Upper lobe of right lung (tissue), 1 donor: ENCODE results near the gene SYT13. TPM values are rescaled to one million over a fixed set of nuclear protein-coding genes. Genes with fewer than 3 reads are reported as not detected.

Source experiments
- ATAC-seq: fragments of 200-7000 bp; cut with Tn5 transposase; one replicate; pipeline ENCODE4 v1.9.1; 2020; ENCODE audit warnings: mild to moderate bottlenecking, moderate library complexity
- DNase-seq: peaks from one replicate; pipeline ENCODE4 v3.0.0-alpha.2; 2020
- H3K27ac ChIP-seq: fragments of 200-600 bp; one replicate; pipeline ENCODE4 v1.8.0; 2022
- H3K27me3 ChIP-seq: fragments of 200-600 bp; one replicate; pipeline ENCODE4 v1.8.0; 2022; ENCODE audit warnings: mild to moderate bottlenecking
- H3K36me3 ChIP-seq: fragments of 200-600 bp; one replicate; pipeline ENCODE4 v1.8.0; 2022
- H3K4me1 ChIP-seq: fragments of 200-600 bp; one replicate; pipeline ENCODE4 v1.8.0; 2022
- H3K4me3 ChIP-seq: fragments of 200-600 bp; one replicate; pipeline ENCODE4 v1.8.0; 2022; ENCODE audit warnings: mild to moderate bottlenecking
- H3K9me3 ChIP-seq: fragments of 200-600 bp; one replicate; pipeline ENCODE4 v1.8.0; 2022
- intact Hi-C: fragments of 100-400 bp; cut with DNase I; formaldehyde crosslinking; loops from one replicate; pipeline ENCODE4 v1.11.0; 2022
- total RNA-seq: library from RNA; stranded (reverse); fragmentation: NEBNext Ultra II Directional; extraction: Animal tissue kit (Norgen Biotek cat#: 25700); gene quantifications from one replicate; pipeline ENCODE4 v1.2.1, GENCODE V29; 2021
- TF ChIP-seq, protein P1 (sequence below): fragments of 200-600 bp; IDR thresholded peaks from one replicate; pipeline ENCODE4 v1.8.0; 2022; ENCODE audit warnings: antibody characterized with exemption
- donor health status: DM: no; HTN: yes; CAD: no; lungs with severe emphysema.

SYT13 gene
- total RNA-seq, 1 donor from 2014 or later: not detected

DNA sequence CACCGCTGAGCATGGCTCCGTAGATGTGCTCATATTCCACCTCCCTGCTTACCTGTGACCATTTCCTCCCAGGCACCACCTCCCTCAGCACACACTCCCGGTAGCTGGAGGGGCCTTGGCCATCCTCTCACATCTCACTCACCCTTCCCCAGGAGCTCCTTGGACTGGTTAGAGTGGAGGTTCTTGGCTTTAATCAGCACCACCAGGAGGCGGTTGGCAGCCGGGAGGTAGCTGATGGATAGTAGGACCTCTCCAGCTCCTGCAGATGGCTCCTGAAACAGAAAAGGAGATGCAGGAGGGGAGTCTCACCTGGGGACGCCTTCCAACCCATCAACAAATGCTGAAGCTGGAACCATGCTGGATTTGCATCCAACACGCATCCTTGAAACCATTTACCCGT, 39.9 kb downstream of the SYT13 start:
- ATAC-seq: no peak
- no peaks in the 10 kb centered on the region for H3K36me3 ChIP-seq
- no peaks in the 10 kb centered on the region for H3K4me1 ChIP-seq
- no peak overlapping the region for H3K4me3 ChIP-seq
- DNase-seq: no peak
- intact Hi-C loops: no loop called here
- TF ChIP-seq, protein P1, sequence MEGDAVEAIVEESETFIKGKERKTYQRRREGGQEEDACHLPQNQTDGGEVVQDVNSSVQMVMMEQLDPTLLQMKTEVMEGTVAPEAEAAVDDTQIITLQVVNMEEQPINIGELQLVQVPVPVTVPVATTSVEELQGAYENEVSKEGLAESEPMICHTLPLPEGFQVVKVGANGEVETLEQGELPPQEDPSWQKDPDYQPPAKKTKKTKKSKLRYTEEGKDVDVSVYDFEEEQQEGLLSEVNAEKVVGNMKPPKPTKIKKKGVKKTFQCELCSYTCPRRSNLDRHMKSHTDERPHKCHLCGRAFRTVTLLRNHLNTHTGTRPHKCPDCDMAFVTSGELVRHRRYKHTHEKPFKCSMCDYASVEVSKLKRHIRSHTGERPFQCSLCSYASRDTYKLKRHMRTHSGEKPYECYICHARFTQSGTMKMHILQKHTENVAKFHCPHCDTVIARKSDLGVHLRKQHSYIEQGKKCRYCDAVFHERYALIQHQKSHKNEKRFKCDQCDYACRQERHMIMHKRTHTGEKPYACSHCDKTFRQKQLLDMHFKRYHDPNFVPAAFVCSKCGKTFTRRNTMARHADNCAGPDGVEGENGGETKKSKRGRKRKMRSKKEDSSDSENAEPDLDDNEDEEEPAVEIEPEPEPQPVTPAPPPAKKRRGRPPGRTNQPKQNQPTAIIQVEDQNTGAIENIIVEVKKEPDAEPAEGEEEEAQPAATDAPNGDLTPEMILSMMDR: no peak
- H3K27me3 ChIP-seq: no peaks in the 10 kb centered on the region
- no peak overlapping the region for H3K27ac ChIP-seq
- H3K9me3 ChIP-seq: no peaks in the 10 kb centered on the region

DNA sequence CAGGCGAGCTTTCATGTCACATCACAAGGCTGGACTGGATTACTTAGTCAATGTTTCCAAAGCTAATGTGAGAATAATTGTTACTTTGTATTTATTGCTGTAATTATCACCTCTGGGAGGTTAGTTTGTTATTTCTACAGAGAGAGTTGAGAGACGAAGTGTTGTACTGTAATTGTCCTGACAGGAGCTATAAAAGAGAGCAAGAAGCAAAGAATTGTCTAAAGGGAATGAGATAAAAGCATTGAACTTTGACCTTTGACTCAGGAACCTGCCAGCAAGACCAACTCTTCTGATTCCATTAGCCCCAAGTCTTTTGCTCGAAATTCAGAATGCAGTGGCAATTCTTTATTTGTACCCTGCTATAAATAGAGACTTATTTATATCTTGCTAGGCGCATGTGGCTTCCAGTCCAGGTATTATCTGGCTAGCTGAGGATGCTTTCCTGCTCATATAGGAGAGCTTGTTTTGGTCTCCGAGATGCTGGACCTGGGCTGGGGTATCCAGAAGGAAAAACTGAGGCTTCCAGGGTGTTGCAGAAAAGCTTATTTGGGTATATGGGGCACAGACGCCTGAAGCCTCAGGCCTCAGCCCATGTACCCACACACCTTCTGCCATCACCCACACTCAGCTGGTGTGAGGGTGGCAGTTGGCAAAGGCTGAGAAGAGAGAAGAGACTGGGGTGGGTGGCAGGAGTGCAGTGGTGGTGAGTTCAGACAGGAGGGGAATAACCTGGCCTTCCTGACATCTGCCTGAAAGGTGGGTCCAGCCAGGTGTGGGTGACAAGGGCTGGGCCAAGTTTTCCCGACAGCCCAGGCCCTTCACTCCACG, 40.7 kb downstream of the SYT13 start:
- no peak overlapping the region for H3K4me3 ChIP-seq
- no peaks in the 10 kb centered on the region for H3K36me3 ChIP-seq
- no peaks in the 10 kb centered on the region for H3K27me3 ChIP-seq
- no peaks in the 10 kb centered on the region for H3K9me3 ChIP-seq
- no peak overlapping the region for H3K27ac ChIP-seq
- DNase-seq: no peak
- H3K4me1 ChIP-seq: no peaks in the 10 kb centered on the region
- no peak for ATAC-seq
- TF ChIP-seq, protein P1: no peak
- intact Hi-C loops: no loop called here

DNA sequence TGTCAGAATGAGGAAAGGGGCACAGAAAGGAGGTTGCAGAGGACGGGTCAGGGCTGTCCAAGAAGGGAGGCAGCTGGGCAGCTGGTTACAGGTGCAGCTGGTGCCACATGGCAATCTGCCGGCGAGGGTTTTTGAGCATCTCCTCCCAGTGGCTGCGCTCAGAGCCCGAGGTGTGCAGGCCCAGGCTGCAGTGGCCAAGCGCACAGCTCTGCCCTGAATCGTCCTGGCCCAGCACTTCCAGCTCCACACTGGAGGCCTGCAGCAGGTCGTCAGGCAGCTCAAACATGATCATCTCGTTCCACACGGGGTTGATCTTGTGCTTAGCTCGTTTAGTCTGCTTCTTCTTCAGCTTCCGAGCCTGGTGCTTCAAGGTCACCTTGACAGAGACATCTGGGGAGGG, 42.2 kb downstream of the SYT13 start:
- ATAC-seq: no peak
- H3K9me3 ChIP-seq: peaks cover 5% of the 10 kb centered on the region
- no peak overlapping the region for H3K4me3 ChIP-seq
- H3K27ac ChIP-seq: no peak overlapping the region
- no peaks in the 10 kb centered on the region for H3K4me1 ChIP-seq
- no peaks in the 10 kb centered on the region for H3K36me3 ChIP-seq
- DNase-seq: no peak
- intact Hi-C loops: no loop called here
- no peaks in the 10 kb centered on the region for H3K27me3 ChIP-seq
- TF ChIP-seq, protein P1: no peak

DNA sequence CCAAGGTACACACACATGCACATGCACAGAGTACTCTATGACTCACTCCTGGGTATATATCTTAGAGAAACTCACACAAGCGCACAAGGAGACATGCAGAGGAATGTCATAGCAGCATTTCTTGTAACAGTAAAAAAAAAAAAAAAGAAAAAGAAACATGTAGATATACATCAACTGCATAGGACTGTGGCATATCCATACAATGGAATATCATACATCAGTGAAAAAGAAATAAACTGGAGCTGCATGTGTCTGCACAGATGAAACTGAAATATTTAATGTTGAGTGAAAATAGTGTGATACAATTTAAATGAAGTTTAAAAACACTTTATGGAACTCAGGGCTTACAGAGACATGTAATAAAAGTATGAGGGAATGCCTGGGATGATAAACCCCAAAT, 46.4 kb downstream of the SYT13 start:
- peaks cover 5% of the 10 kb centered on the region for H3K9me3 ChIP-seq
- no peaks in the 10 kb centered on the region for H3K27me3 ChIP-seq
- ATAC-seq: no peak
- no peak for DNase-seq
- intact Hi-C loops: no loop called here
- H3K4me1 ChIP-seq: no peaks in the 10 kb centered on the region
- no peak overlapping the region for H3K4me3 ChIP-seq
- H3K36me3 ChIP-seq: no peaks in the 10 kb centered on the region
- TF ChIP-seq, protein P1: no peak
- no peak overlapping the region for H3K27ac ChIP-seq

DNA sequence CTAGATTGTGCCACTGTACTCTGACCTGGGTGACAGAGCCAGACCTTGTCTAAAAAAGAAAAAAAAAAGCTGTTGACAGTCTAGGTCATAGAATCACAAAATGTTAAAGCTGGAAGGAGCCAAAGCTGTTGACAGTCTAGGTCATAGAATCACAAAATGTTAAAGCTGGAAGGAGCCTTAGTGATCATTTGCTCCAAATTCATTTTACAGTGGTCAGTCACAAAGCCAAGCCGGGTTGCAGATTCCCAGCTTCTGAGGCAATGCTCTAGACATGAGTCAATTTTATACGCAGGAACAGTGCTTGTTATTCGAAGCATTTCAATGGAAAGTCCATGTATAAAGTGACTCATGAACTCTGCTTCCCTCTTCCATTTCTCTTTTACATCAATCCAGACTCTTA, 47.4 kb downstream of the SYT13 start:
- ATAC-seq: no peak

More for the DNA sequence above, 47.4 kb downstream of the SYT13 start:
- TF ChIP-seq, protein P1: no peak
- no peak overlapping the region for H3K4me3 ChIP-seq
- intact Hi-C loops: no loop called here
- no peaks in the 10 kb centered on the region for H3K4me1 ChIP-seq
- no peak overlapping the region for H3K27ac ChIP-seq
- no peaks in the 10 kb centered on the region for H3K36me3 ChIP-seq
- DNase-seq: no peak
- H3K27me3 ChIP-seq: no peaks in the 10 kb centered on the region
- H3K9me3 ChIP-seq: peaks cover 5% of the 10 kb centered on the region
